Mucosa of stomach (tissue), 1 donor: Measurements from ENCODE around the gene COPS8.

Source experiments
- H3K27me3 ChIP-seq: one replicate; pipeline ENCODE4 v1.7.0; 2013; ENCODE audit warnings: mild to moderate bottlenecking, low read length; ENCODE audit not compliant: control insufficient read depth, insufficient read depth
- H3K36me3 ChIP-seq: one replicate; pipeline ENCODE4 v1.7.0; 2013; ENCODE audit warnings: low read length; ENCODE audit not compliant: control insufficient read depth, insufficient read depth
- H3K4me1 ChIP-seq: one replicate; pipeline ENCODE4 v1.7.0; 2013; ENCODE audit warnings: mild to moderate bottlenecking, low read length; ENCODE audit not compliant: control insufficient read depth, insufficient read depth
- H3K4me3 ChIP-seq: one replicate; pipeline ENCODE4 v1.7.0; 2013; ENCODE audit warnings: low read length
- H3K9ac ChIP-seq: one replicate; pipeline ENCODE4 v1.7.0; 2013; ENCODE audit warnings: mild to moderate bottlenecking, low read length, moderate library complexity
- H3K9me3 ChIP-seq: one replicate; pipeline ENCODE4 v1.7.0; 2013; ENCODE audit warnings: mild to moderate bottlenecking, low read length, moderate library complexity; ENCODE audit not compliant: control insufficient read depth
- donor health status: Pancreatic carcinoma.

The COPS8 gene

GRCh38 chr2:237068005-237068576, 17.6 kb upstream of the COPS8 start:
- Histone ChIP-seq H3K4me3 (no peak overlapping the region), H3K4me1 (peaks cover 6% of the 10 kb centered on the region), H3K9ac (no peak overlapping the region), H3K27me3 (no peaks in the 10 kb centered on the region), H3K9me3 (no peaks in the 10 kb centered on the region), H3K36me3 (no peaks in the 10 kb centered on the region)

- no peaks in the 10 kb centered on the region for H3K27me3 ChIP-seq
- no peaks in the 10 kb centered on the region for H3K36me3 ChIP-seq
- no peak overlapping the region for H3K4me3 ChIP-seq
- no peaks in the 10 kb centered on the region for H3K9me3 ChIP-seq
- H3K4me1 ChIP-seq, result peaks cover 28% of the 10 kb centered on the region
- H3K9ac ChIP-seq, result no peak overlapping the region
Measured at GRCh38 chr2:237072067-237072931, 13.4 kb upstream of the COPS8 start.

GRCh38 chr2:237073552-237073951, 12.1 kb upstream of the COPS8 start:
- no peaks in the 10 kb centered on the region for H3K27me3 ChIP-seq

GRCh38 chr2:237074211-237074993, 11.3 kb upstream of the COPS8 start:
- Histone ChIP-seq H3K4me3 (no peak overlapping the region), H3K9ac (no peak overlapping the region), H3K4me1 (peaks cover 28% of the 10 kb centered on the region), H3K27me3 (no peaks in the 10 kb centered on the region), H3K36me3 (no peaks in the 10 kb centered on the region), H3K9me3 (no peaks in the 10 kb centered on the region)

More at GRCh38 chr2:237073552-237073951, 12.1 kb upstream of the COPS8 start:
- H3K4me3 ChIP-seq, result no peak overlapping the region
- no peaks in the 10 kb centered on the region for H3K36me3 ChIP-seq
- H3K9me3 ChIP-seq, result no peaks in the 10 kb centered on the region
- peaks cover 28% of the 10 kb centered on the region for H3K4me1 ChIP-seq
- no peak overlapping the region for H3K9ac ChIP-seq

GRCh38 chr2:237075749-237076599, 9.7 kb upstream of the COPS8 start:
- Histone ChIP-seq H3K27me3 (no peaks in the 10 kb centered on the region), H3K36me3 (no peaks in the 10 kb centered on the region), H3K9ac (no peak overlapping the region), H3K4me3 (no peak overlapping the region), H3K9me3 (no peaks in the 10 kb centered on the region), H3K4me1 (peaks cover 28% of the 10 kb centered on the region)

GRCh38 chr2:237081596-237081995, 4.1 kb upstream of the COPS8 start:
- Histone ChIP-seq H3K4me3 (no peak overlapping the region), H3K36me3 (no peaks in the 10 kb centered on the region), H3K9me3 (no peaks in the 10 kb centered on the region), H3K4me1 (peaks cover 3% of the 10 kb centered on the region), H3K9ac (no peak overlapping the region), H3K27me3 (no peaks in the 10 kb centered on the region)

- no peak overlapping the region for H3K9ac ChIP-seq
- H3K36me3 ChIP-seq, result no peaks in the 10 kb centered on the region
- H3K4me1 ChIP-seq, result peaks cover 3% of the 10 kb centered on the region
- no peaks in the 10 kb centered on the region for H3K9me3 ChIP-seq
- H3K27me3 ChIP-seq, result no peaks in the 10 kb centered on the region
- no peak overlapping the region for H3K4me3 ChIP-seq
Measured at GRCh38 chr2:237083026-237083425, 2.7 kb upstream of the COPS8 start.

- Histone ChIP-seq H3K4me1 (peaks cover 3% of the 10 kb centered on the region), H3K9me3 (no peaks in the 10 kb centered on the region), H3K4me3 (no peak overlapping the region), H3K27me3 (no peaks in the 10 kb centered on the region), H3K9ac (no peak overlapping the region), H3K36me3 (no peaks in the 10 kb centered on the region)
Measured at GRCh38 chr2:237084444-237084843, 1.2 kb upstream of the COPS8 start.

- Histone ChIP-seq H3K9me3 (no peaks in the 10 kb centered on the region), H3K4me3 (no peak overlapping the region), H3K4me1 (no peaks in the 10 kb centered on the region), H3K9ac (no peak overlapping the region), H3K27me3 (no peaks in the 10 kb centered on the region), H3K36me3 (no peaks in the 10 kb centered on the region)
Measured at GRCh38 chr2:237090906-237091305, 5.2 kb downstream of the COPS8 start.

- no peaks in the 10 kb centered on the region for H3K9me3 ChIP-seq
- no peaks in the 10 kb centered on the region for H3K4me1 ChIP-seq
- no peaks in the 10 kb centered on the region for H3K36me3 ChIP-seq
- no peak overlapping the region for H3K9ac ChIP-seq
- H3K27me3 ChIP-seq, result no peaks in the 10 kb centered on the region
- H3K4me3 ChIP-seq, result no peak overlapping the region
Measured at GRCh38 chr2:237091779-237092436, 6.2 kb downstream of the COPS8 start.

GRCh38 chr2:237092506-237092905, 6.8 kb downstream of the COPS8 start:
- H3K4me1 ChIP-seq, result no peaks in the 10 kb centered on the region
- H3K36me3 ChIP-seq, result no peaks in the 10 kb centered on the region
- no peak overlapping the region for H3K4me3 ChIP-seq
- H3K27me3 ChIP-seq, result no peaks in the 10 kb centered on the region
- H3K9ac ChIP-seq, result no peak overlapping the region
- no peaks in the 10 kb centered on the region for H3K9me3 ChIP-seq
